Occipital lobe (tissue), 2 donors: ENCODE measurements around the gene ZBTB12. TPM values are rescaled to one million over a fixed set of nuclear protein-coding genes. Genes with fewer than 3 reads are reported as not detected.
A peak's percentile ranks its signal among the peaks of the same experiment; 100 is the strongest.
"Not testable (repeated sequence)": the region's sequence is repeated elsewhere in the genome, so short reads cannot be mapped to it uniquely, and the experiment has no call there.

Experiments
- DNase-seq: peaks from one replicate; lab custom pipeline; 2025; lab: John Stamatoyannopoulos, UW
- total RNA-seq: library from RNA; depleted of rRNA; stranded (reverse); fragments of >200 nt; gene quantifications from one replicate; pipeline ENCODE4 v1.2.3, GENCODE V29; 2014

ZBTB12 gene
- total RNA-seq, 1 donor from 2014 or later = 25.6 TPM

- no peak for DNase-seq
Measured at GRCh38 chr6:31877125-31877650, 24.7 kb downstream of the ZBTB12 start.

- no peak for DNase-seq
Measured at GRCh38 chr6:31876357-31876756, 25.5 kb downstream of the ZBTB12 start.

- no peak for DNase-seq
Measured at GRCh38 chr6:31875877-31876276, 26.0 kb downstream of the ZBTB12 start.

- no peak for DNase-seq
Measured at GRCh38 chr6:31874836-31875572, 26.9 kb downstream of the ZBTB12 start.

- no peak for DNase-seq
Measured at GRCh38 chr6:31874084-31874670, 27.7 kb downstream of the ZBTB12 start.

- no peak for DNase-seq
Measured at GRCh38 chr6:31871046-31871659, 30.7 kb downstream of the ZBTB12 start.

GRCh38 chr6:31870385-31870921 lies 31.4 kb downstream of the ZBTB12 start:
- DNase-seq = no peak

- DNase-seq = no peak
Measured at GRCh38 chr6:31869343-31869742, 32.5 kb downstream of the ZBTB12 start.

GRCh38 chr6:31868658-31868971 lies 33.3 kb downstream of the ZBTB12 start:
- not testable (repeated sequence) for DNase-seq

- no peak for DNase-seq
Measured at GRCh38 chr6:31865205-31866118, 36.4 kb downstream of the ZBTB12 start.

- no peak for DNase-seq
Measured at GRCh38 chr6:31864818-31865204, 37.1 kb downstream of the ZBTB12 start.

GRCh38 chr6:31864123-31864562 lies 37.7 kb downstream of the ZBTB12 start:
- not testable (repeated sequence) for DNase-seq

GRCh38 chr6:31862344-31863235 lies 39.3 kb downstream of the ZBTB12 start, which contains the start of gene NEU1:
Gene NEU1, minus strand, starts transcription at chr6:31862821. Its CDS starts 45 bp downstream, at chr6:31862776.
- DNase-seq = peak; percentile 100

GRCh38 chr6:31861919-31862343 lies 40.0 kb downstream of the ZBTB12 start:
- no peak for DNase-seq

GRCh38 chr6:31861150-31861549 lies 40.7 kb downstream of the ZBTB12 start:
- DNase-seq = no peak

GRCh38 chr6:31860349-31860748 lies 41.5 kb downstream of the ZBTB12 start:
- DNase-seq = no peak

- DNase-seq = no peak
Measured at GRCh38 chr6:31859923-31860322, 42.0 kb downstream of the ZBTB12 start.

- no peak for DNase-seq
Measured at GRCh38 chr6:31858707-31859106, 43.2 kb downstream of the ZBTB12 start.

- not testable (repeated sequence) for DNase-seq
Measured at GRCh38 chr6:31857774-31858173, 44.1 kb downstream of the ZBTB12 start.
